ENCODE measurements around the gene SERTM1. TPM values are rescaled to one million over a fixed set of nuclear protein-coding genes. Genes with fewer than 3 reads are reported as not detected.

The SERTM1 gene
- polyA plus RNA-seq, 2 of the 4 experiments (the other 2 are of a cell fraction): not detected

- CTCF ChIA-PET: no interaction called here
- no peak overlapping the region for H3K27ac ChIP-seq
- WGBS (ENCODE audit: missing lambda C conversion rate): 49% methylated on average over 9 of the region's 9 CpGs
- no peak for FAIRE-seq
- no peak for TF ChIP-seq EP300 (IDR thresholded peaks at IDR 0.05)
- H3K4me3 ChIP-seq: no peak overlapping the region
- DNase-seq (ENCODE audit: low read depth in 1 of 2, low spot score in 1 of 2): no peak
- H3K9me3 ChIP-seq: no peaks in the 10 kb centered on the region
- no peak for ATAC-seq
- no peaks in the 10 kb centered on the region for H3K4me1 ChIP-seq
- no peak overlapping the region for H3K4me2 ChIP-seq
- POLR2A ChIA-PET: no interaction called here
Observed at GRCh38 chr13:36696410-36697010, 22.7 kb downstream of the SERTM1 start.

- Histone ChIP-seq H3K4me1 (no peaks in the 10 kb centered on the region), H3K4me2 (no peak overlapping the region), H3K27ac (no peak overlapping the region), H3K4me3 (no peak overlapping the region), H3K9me3 (no peaks in the 10 kb centered on the region)
- WGBS (ENCODE audit: missing lambda C conversion rate): 33% methylated on average over 5 of the region's 5 CpGs
- DNase-seq (ENCODE audit: low read depth in 1 of 2, low spot score in 1 of 2): no peak
- ChIA-PET CTCF (no interaction called here), POLR2A (no interaction called here)
- TF ChIP-seq POLR2AphosphoS2 (conservative IDR thresholded peaks at IDR 0.05; ENCODE audit: low read length) (no peak), ZSCAN20 (CRISPR knock-in tag; IDR thresholded peaks at IDR 0.05) (no peak), CBX2 (IDR thresholded peaks at IDR 0.05; ENCODE audit: borderline replicate concordance, low read depth) (no peak), ESRRA (IDR thresholded peaks at IDR 0.05; ENCODE audit: borderline replicate concordance, low read length) (no peak), GATA3 (IDR thresholded peaks at IDR 0.05; ENCODE audit: borderline replicate concordance) (no peak), HDAC2 (IDR thresholded peaks at IDR 0.05) (no peak), NR3C1 (IDR thresholded peaks at IDR 0.05) (no peak), ZNF302 (CRISPR knock-in tag; IDR thresholded peaks at IDR 0.05) (no peak), ZC3H11A (IDR thresholded peaks at IDR 0.05) (no peak), SMC3 (IDR thresholded peaks at IDR 0.05) (no peak), SREBF2 (IDR thresholded peaks at IDR 0.05) (no peak), CEBPB (IDR thresholded peaks at IDR 0.05) (no peak), EP300 (IDR thresholded peaks at IDR 0.05) (no peak)
- no peak for ATAC-seq
- FAIRE-seq: no peak
Observed at GRCh38 chr13:36700170-36700569, 26.4 kb downstream of the SERTM1 start.

- H3K4me2 ChIP-seq: no peak overlapping the region
Observed at GRCh38 chr13:36706755-36707154, 32.9 kb downstream of the SERTM1 start.

More at GRCh38 chr13:36706755-36707154, 32.9 kb downstream of the SERTM1 start:
- Histone ChIP-seq H3K4me3 (no peak overlapping the region), H3K4me1 (no peaks in the 10 kb centered on the region), H3K27ac (no peak overlapping the region), H3K9me3 (no peaks in the 10 kb centered on the region)
- POLR2A ChIA-PET: no interaction called here
- WGBS (ENCODE audit: missing lambda C conversion rate): 0% methylated on average over 1 of the region's 1 CpG
- no peak for FAIRE-seq
- ATAC-seq: no peak
- no peak for TF ChIP-seq POLR2A (IDR thresholded peaks at IDR 0.05; ENCODE audit: low read length)
- TF ChIP-seq RCOR1 (IDR thresholded peaks at IDR 0.05; ENCODE audit: low read depth, low read length): no peak
- no peak for TF ChIP-seq ZSCAN20 (CRISPR knock-in tag; IDR thresholded peaks at IDR 0.05)
- TF ChIP-seq REST (IDR thresholded peaks at IDR 0.05): no peak
- TF ChIP-seq NFE2L2 (conservative IDR thresholded peaks at IDR 0.05; ENCODE audit: low read length): no peak
- TF ChIP-seq JUN (IDR thresholded peaks at IDR 0.05): no peak
- no peak for TF ChIP-seq CHD2 (IDR thresholded peaks at IDR 0.05; ENCODE audit: low read length, partially characterized antibody)
- no peak for TF ChIP-seq FOSL2 (IDR thresholded peaks at IDR 0.05)
- no peak for TF ChIP-seq FOSL2 (CRISPR knock-in tag; IDR thresholded peaks at IDR 0.05)
- TF ChIP-seq PHF8 (IDR thresholded peaks at IDR 0.05; ENCODE audit: borderline replicate concordance, low read depth): no peak
- no peak for TF ChIP-seq MAZ (IDR thresholded peaks at IDR 0.05; ENCODE audit: borderline replicate concordance, low read depth, low read length)
- no peak for TF ChIP-seq EHMT2 (IDR thresholded peaks at IDR 0.05; ENCODE audit: low read depth)
- TF ChIP-seq CBX8 (IDR thresholded peaks at IDR 0.05): no peak
- TF ChIP-seq RAD21 (conservative IDR thresholded peaks at IDR 0.05 in 1 of 2, IDR thresholded peaks at IDR 0.05 in 1 of 2): no peak
- no peak for TF ChIP-seq HMGXB4 (CRISPR knock-in tag; IDR thresholded peaks at IDR 0.05; ENCODE audit: borderline replicate concordance)
- TF ChIP-seq EHF (CRISPR knock-in tag; IDR thresholded peaks at IDR 0.05): no peak
- TF ChIP-seq RFX5 (IDR thresholded peaks at IDR 0.05): no peak
- TF ChIP-seq NPAS2 (CRISPR knock-in tag; IDR thresholded peaks at IDR 0.05; ENCODE audit: borderline replicate concordance): no peak
- CTCF ChIA-PET: no interaction called here
- no peak for DNase-seq (ENCODE audit: low read depth in 1 of 2, low spot score in 1 of 2)
